Uterus (tissue), 4 donors: ENCODE data around the gene PRRX1. TPM values are rescaled to one million over a fixed set of nuclear protein-coding genes. Genes with fewer than 3 reads are reported as not detected.

Experiments used
- DNase-seq, 2 donors: peaks; one replicate each; pipeline ENCODE4 v3.0.0-alpha.2; 2019 to 2020
- H3K27ac ChIP-seq, 2 donors: fragments of 200-600 bp; sonication (generic); 1 replicate in 1 of 2; 2 replicates in 1 of 2; pipeline ENCODE4 v1.5.1; 2016 to 2018
- H3K27me3 ChIP-seq, 2 donors: fragments of 200-600 bp; sonication (generic); one replicate each; pipeline ENCODE4 v1.5.1; 2018 to 2019; ENCODE audit warnings: control low read depth in 1 of 2
- H3K36me3 ChIP-seq, 2 donors: fragments of 200-600 bp; sonication (generic); one replicate each; pipeline ENCODE4 v1.5.1; 2019; ENCODE audit warnings: control low read depth in 1 of 2
- H3K4me1 ChIP-seq, 2 donors: fragments of 200-600 bp; sonication (generic); one replicate each; pipeline ENCODE4 v1.5.1; 2018 to 2019; ENCODE audit warnings: control low read depth in 1 of 2
- H3K4me3 ChIP-seq, 2 donors: fragments of 200-600 bp; sonication (generic); 1 replicate in 1 of 2; 2 replicates in 1 of 2; pipeline ENCODE4 v1.5.1; 2018 to 2019; ENCODE audit warnings: mild to moderate bottlenecking in 1 of 2
- H3K9me3 ChIP-seq, 2 donors: fragments of 200-600 bp; sonication (generic); one replicate each; pipeline ENCODE4 v1.5.1; 2019; ENCODE audit warnings: control low read depth in 1 of 2
- POLR2A ChIP-seq, 2 donors: fragments of 450-650 bp; IDR thresholded peaks; one replicate each; pipeline ENCODE4 v1.6.1; 2016; ENCODE audit warnings: antibody characterized with exemption in 2 of 2, mild to moderate bottlenecking in 1 of 2, moderate library complexity in 1 of 2
- intact Hi-C: fragments of 100-400 bp; cut with DNase I; formaldehyde crosslinking; loops from one replicate; pipeline ENCODE4 v1.15.1; 2023; ENCODE audit warnings: low total_unique reads
- total RNA-seq, 4 donors: library from RNA; depleted of rRNA in 3 of 4; stranded (reverse); fragments of >200 nt in 3 of 4; gene quantifications; one replicate each; pipeline versions ENCODE4 v1.1.0 to v1.2.4, GENCODE V29; 2014 to 2023
- TF ChIP-seq, protein P1 (sequence below), 4 experiments: fragments of 200-600 bp in 2 of 4; fragments of 450-650 bp in 2 of 4; sonication (generic) in 2 of 4; IDR thresholded peaks; one replicate each; pipeline ENCODE4 v1.5.1; 2016 to 2019; ENCODE audit warnings: antibody characterized with exemption in 4 of 4, mild to moderate bottlenecking in 2 of 4, moderate library complexity in 1 of 4
- donor health status: DM: yes; HTN: yes; CAD: no.

Gene PRRX1
- total RNA-seq, 4 donors from 2014 or later: 36.4 to 179 (median 121) TPM

DNA sequence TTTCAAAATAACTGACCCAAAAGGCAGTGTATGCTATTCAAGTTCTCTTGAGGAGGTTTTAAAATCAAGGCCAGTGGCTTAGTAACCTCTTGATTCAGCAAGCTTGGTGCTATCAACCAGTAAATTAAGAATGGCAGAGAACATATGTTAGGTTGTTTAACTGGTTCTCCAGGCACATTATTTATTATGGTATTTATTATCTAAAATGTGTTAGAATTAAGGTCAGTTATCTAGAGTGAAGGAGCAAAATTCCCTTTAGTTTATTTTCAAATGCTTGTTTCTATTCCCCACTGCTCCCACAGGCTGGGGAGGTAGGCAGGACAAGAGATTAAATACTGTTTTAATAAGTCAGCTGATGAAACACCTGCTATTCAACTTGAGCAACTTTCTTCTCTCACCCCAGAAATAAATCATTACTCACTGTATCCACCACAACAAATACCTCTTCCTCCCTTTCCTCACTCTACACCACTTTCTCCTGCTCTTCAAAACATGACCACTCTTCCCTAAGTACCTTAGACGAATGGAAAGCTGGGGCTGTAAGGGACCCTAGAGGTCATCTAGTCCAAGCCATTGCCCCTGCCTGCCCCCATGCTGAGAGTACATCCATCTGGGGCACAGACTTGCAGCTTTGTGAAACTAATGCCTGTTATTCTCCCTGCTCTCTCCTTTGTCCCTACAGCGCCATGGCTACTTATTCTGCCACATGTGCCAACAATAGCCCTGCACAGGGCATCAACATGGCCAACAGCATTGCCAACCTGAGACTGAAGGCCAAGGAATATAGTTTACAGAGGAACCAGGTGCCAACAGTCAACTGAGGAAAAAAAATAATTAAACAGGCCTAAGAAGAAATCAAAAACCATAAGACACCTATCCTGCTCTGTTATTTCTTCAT lies 71.7 kb downstream of the PRRX1 start:
- H3K36me3 ChIP-seq: no peaks in the 10 kb centered on the region
- no peak overlapping the region for H3K27ac ChIP-seq
- H3K4me3 ChIP-seq: no peak overlapping the region
- H3K27me3 ChIP-seq: no peaks in the 10 kb centered on the region
- no peaks in the 10 kb centered on the region for H3K4me1 ChIP-seq
- H3K9me3 ChIP-seq: no peaks in the 10 kb centered on the region
- no peak for DNase-seq
- intact Hi-C loops: no loop called here
- TF ChIP-seq, protein P1, sequence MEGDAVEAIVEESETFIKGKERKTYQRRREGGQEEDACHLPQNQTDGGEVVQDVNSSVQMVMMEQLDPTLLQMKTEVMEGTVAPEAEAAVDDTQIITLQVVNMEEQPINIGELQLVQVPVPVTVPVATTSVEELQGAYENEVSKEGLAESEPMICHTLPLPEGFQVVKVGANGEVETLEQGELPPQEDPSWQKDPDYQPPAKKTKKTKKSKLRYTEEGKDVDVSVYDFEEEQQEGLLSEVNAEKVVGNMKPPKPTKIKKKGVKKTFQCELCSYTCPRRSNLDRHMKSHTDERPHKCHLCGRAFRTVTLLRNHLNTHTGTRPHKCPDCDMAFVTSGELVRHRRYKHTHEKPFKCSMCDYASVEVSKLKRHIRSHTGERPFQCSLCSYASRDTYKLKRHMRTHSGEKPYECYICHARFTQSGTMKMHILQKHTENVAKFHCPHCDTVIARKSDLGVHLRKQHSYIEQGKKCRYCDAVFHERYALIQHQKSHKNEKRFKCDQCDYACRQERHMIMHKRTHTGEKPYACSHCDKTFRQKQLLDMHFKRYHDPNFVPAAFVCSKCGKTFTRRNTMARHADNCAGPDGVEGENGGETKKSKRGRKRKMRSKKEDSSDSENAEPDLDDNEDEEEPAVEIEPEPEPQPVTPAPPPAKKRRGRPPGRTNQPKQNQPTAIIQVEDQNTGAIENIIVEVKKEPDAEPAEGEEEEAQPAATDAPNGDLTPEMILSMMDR (IDR thresholded peaks at IDR 0.05): no peak
- no peak for TF ChIP-seq POLR2A (IDR thresholded peaks at IDR 0.05)

DNA sequence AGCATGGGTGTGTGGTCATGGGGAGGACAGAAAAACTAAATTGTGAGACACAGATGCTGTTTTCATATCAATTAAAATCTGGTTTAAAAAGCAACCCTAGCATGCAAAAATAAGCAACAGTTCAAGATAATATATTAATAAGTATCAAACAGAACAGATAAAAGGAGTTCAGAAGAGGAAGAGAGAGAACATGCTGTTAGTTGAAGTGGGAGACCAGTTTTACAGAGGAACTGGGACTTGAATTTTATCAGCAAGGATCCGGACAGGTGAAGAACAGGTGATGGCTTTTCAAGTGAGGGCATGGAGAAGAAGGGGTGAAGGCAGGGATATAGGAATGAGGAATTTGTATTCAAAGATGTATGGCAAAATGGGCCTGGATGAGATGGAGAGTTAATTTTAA lies 75.9 kb downstream of the PRRX1 start:
- Histone ChIP-seq H3K36me3 (no peaks in the 10 kb centered on the region), H3K27me3 (no peaks in the 10 kb centered on the region), H3K9me3 (no peaks in the 10 kb centered on the region), H3K27ac (no peak overlapping the region), H3K4me3 (no peak overlapping the region), H3K4me1 (no peaks in the 10 kb centered on the region)
- intact Hi-C loops: no loop called here
- DNase-seq: no peak
- no peak for TF ChIP-seq POLR2A (IDR thresholded peaks at IDR 0.05)
- TF ChIP-seq, protein P1 (IDR thresholded peaks at IDR 0.05): no peak

DNA sequence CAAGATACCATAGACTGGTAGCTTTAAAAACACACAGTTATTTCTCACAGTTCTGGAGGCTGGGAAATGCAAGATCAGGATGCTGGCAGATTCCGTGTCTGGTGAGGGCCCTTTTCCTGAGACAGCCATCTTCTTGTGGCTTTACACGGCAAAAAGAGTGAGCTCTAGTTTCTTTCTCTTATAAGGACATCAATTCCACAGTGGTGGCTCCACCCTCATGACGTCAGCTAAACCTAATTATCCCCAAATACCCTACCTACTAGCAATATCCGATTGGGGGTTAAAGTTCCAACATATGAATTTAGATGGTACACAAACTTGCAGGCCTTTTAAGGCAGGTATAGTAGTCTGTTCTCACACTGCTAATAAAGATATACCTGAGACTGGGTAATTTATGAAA lies 77.7 kb downstream of the PRRX1 start:
- no peaks in the 10 kb centered on the region for H3K4me1 ChIP-seq
- H3K27me3 ChIP-seq: no peaks in the 10 kb centered on the region
- H3K36me3 ChIP-seq: no peaks in the 10 kb centered on the region
- no peak overlapping the region for H3K27ac ChIP-seq
- TF ChIP-seq, protein P1 (IDR thresholded peaks at IDR 0.05): no peak
- TF ChIP-seq POLR2A (IDR thresholded peaks at IDR 0.05): no peak
- H3K9me3 ChIP-seq: no peaks in the 10 kb centered on the region
- no peak overlapping the region for H3K4me3 ChIP-seq
- intact Hi-C loops: no loop called here
- DNase-seq: no peak

DNA sequence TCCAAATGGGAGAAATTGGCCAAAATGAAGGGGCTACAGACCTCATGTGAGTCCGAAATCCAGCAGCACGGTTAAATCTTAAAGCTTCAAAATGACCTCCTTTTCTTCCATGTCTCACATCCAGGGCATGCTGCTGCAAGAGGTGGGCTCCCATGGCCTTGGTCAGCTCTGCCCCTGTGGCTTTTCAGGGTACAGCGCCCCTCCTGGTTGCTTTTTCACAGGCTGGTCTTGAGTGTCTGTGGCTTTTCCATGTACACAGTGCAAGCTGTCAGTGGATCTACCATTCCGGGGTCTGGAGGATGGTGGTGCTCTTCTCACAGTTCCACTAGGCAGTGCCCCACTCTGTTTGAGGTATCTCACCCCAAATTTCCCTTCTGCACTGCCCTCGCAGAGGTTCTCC lies 78.7 kb downstream of the PRRX1 start:
- H3K27ac ChIP-seq: no peak overlapping the region
- no peaks in the 10 kb centered on the region for H3K36me3 ChIP-seq
- no peaks in the 10 kb centered on the region for H3K4me1 ChIP-seq
- H3K9me3 ChIP-seq: no peaks in the 10 kb centered on the region
- intact Hi-C loops: no loop called here
- H3K27me3 ChIP-seq: no peaks in the 10 kb centered on the region
- DNase-seq: no peak
- H3K4me3 ChIP-seq: no peak overlapping the region
- TF ChIP-seq, protein P1 (IDR thresholded peaks at IDR 0.05): no peak

DNA sequence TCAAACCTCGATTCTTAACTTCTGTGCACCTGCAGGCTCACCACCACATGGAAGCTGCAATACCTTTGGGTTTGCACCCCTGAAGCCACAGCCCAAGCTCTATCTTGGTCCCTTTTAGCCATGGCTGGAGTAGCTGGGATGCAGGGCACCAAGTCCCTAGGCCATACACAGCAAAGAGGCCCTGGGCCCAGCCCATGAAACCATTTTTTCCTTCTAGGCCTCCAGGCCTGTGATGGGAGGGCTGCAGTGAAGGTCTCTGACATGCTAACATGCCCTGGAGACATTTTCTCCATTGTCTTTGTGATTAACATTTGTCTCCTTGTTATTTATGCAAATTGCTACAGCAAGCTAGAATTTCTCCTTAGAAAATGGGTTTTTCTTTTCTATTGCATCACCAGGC lies 79.2 kb downstream of the PRRX1 start:
- Histone ChIP-seq H3K4me1 (no peaks in the 10 kb centered on the region), H3K27ac (no peak overlapping the region), H3K4me3 (no peak overlapping the region), H3K9me3 (no peaks in the 10 kb centered on the region), H3K27me3 (no peaks in the 10 kb centered on the region), H3K36me3 (no peaks in the 10 kb centered on the region)
- TF ChIP-seq, protein P1 (IDR thresholded peaks at IDR 0.05): no peak
- TF ChIP-seq POLR2A (IDR thresholded peaks at IDR 0.05): no peak
- intact Hi-C loops: no loop called here
- DNase-seq: no peak
